Measurements from ENCODE around the gene PHRF1.
A peak's percentile ranks its signal among the peaks of the same experiment; 100 is the strongest.

PHRF1 gene

GRCh38 chr11:537622-538430 lies 38.4 kb upstream of the PHRF1 start:
- no peak for DNase-seq

DNA sequence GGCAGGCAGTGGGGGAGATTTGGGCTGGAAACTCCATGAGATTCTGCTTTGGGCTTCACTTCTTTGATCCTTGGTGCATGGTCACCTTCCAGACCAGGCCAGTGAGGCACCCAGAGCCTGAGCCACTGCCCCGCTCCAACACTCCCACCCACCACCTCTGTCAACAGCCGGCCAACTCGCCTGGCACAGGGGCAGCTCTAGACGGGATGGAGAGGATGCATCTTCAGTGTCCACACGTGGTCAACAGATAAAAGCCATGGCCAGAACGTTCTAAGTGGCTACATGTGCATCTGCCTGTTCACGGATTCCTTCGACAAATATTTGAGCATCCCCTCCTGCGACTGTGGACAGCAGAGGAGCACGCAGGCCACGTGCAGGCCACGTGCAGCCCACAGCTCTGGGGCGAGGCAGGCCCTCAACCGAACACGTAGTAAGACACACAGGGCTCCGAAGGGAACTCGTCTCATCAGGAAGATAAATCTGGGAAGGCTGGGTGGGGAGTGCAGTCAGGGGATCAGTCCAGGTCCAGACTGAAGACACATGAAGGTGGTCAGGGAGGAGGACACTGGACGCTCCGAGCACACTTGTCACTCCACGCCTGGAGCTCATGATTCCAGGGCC lies 37.7 kb upstream of the PHRF1 start:
- DNase-seq: no peak

GRCh38 chr11:539971-540481 lies 36.2 kb upstream of the PHRF1 start:
- peak; percentile 48 for DNase-seq

DNA sequence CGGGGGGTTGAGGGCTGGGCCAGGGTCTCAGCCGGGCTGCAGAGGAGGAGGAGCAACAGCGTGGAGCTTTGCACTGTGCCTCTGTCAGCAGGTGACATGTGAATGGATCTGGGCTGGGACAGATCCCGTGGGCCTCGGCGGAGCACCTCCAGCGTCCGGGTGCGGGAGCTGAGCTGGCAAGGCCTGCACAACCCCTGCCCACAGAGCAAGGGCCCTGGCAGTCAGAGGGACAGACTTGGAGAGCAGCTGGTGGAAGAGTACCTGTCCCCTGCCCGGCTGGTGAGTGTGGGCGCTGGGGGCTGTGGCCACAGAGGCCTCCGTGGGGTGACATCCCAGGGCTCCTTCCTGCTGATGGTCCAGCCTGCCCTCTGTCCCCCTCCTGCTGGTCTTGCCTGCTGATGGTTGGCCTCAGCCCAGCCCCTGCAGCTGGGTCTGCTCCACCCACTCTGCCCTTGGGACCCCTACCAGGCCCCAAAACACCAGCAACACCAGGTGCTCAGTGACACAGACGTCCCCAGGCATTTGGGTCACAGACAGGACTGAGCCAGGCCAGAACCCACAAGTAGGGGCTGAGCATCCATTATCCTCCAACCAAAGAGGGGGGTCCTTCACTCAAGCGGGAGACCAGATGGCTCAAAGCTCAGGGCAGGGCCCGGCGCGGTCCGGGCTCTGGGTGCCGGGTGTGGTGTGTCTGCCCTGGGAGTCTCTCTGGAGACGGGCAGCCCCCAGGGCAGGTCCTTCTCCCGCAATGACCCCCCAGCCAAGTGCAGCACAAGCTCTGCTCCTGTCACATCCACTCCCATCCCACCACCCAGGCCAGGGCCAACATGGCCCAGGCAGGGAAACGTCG lies 35.5 kb upstream of the PHRF1 start:
- peak; percentile 52 for DNase-seq

- no peak for DNase-seq
These were observed 34.8 kb upstream of the PHRF1 start for GRCh38 chr11:541433-541885.

- DNase-seq: no peak
These were observed 31.5 kb upstream of the PHRF1 start for GRCh38 chr11:544817-545166.

DNA sequence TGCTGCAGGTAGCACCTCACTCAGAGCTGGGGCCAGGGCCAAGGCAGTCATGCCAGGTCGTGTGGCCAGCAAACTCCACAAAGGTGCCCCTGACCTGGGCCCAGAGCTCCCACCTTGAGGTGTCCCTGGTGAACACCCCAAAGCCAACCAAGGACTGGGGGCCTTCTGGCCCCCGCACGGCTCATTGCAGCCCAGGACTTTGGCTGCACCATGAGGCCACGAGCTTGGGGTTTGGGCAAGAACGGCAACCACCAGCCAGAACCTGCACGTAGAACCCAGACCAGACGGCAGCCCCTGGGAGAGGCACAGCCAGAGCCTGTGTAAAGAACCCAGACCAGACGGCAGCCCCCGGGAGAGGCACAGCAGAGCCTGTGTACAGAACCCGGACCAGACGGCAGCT lies 31.1 kb upstream of the PHRF1 start:
- DNase-seq: no peak

- no peak for DNase-seq
These were observed 27.3 kb upstream of the PHRF1 start for GRCh38 chr11:548700-549603.

DNA sequence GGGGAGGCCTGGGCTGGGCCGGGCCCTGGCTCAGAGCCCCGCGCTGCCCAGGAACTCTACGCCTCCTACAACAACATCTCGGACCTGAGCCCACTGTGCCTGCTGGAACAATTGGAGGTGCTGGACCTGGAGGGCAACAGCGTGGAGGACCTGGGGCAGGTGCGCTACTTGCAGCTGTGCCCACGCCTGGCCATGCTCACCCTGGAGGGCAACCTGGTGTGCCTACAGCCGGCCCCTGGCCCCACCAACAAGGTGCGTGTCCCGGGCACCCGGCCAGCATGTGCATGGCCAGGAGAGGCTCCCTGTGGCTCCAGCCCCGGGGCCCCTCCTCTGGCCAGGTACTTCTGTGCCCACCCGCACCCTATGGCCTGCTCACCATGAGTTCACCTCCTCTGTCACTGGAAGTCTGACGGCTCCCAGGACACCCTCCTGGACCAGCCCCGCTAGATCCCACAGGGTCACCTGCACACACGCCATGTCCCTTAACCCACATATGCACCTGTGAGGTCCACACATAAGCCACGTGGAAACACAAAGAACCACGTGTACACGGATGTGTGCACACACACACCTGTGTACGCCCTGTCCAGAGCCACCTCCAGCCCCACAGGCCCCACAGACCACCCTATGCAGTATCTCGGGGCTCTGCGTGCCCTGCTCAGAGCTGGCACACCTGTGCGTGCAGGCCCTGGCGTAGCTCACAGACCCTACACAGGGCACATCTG lies 26.1 kb upstream of the PHRF1 start:
- DNase-seq: no peak

DNA sequence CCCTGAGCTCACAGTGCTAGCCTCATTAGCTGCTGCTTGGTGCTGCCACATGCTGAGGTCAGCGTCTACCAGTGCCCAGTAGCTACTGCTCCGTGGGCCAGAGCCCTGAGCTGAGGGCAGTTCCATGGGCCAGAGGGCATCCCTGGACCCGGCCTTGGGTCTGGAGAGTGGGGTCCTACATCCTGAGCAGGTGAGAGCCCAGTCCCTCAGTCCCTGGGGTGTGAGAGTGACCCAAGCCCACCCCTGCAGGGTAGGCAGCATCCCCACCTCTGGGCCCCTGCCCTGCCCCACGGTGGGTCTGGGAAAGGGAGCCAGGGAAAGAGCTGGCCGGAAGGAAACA lies 25.6 kb upstream of the PHRF1 start:
- no peak for DNase-seq

GRCh38 chr11:551131-551530 lies 25.1 kb upstream of the PHRF1 start:
- no peak for DNase-seq

GRCh38 chr11:551596-551995 lies 24.7 kb upstream of the PHRF1 start:
- no peak for DNase-seq

DNA sequence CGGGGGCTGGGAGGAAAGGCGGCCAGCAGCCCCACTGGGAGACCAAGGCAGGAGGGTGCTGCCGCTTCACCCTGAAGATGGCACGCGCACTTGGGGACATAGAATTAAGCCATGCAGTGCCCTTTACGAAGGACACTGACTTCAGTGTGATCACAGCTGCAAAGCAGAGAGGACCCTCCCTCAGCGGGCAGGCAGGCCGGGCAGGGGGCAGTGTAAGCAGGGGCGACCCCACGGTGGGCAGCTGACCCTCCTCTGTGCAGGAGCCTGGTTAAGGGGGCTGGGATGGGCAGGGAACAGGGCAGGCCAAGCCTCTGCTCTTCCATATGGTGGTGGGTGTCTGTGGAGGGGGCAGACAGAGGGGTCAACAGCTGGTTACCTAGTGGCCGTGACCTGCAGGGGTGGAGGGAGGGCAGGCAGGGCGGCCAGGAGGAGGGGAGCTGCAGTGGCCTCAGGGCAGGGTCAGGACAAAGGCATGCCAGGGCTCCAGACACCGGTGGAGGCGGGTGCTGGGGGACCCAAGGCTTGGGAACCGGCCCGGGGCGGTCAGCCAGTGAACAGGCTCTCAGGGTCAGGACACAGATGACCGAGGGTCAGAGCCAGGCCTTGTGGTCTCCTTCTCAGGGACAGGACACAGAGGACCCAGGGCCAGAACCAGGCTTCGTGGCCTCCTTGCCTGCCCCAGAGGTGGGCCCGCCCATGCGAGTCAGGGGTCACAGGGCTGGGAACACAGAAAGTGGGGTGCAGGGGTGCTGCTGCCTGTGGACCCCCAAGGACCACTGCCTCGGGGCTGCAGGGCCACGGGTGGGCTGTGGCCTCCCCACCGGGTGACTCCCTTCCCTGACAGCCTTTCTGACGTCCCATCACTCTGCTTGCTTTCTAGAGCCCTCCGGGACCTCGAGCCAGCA lies 22.9 kb upstream of the PHRF1 start:
- no peak for DNase-seq

GRCh38 chr11:553988-554340 lies 22.3 kb upstream of the PHRF1 start:
- no peak for DNase-seq

DNA sequence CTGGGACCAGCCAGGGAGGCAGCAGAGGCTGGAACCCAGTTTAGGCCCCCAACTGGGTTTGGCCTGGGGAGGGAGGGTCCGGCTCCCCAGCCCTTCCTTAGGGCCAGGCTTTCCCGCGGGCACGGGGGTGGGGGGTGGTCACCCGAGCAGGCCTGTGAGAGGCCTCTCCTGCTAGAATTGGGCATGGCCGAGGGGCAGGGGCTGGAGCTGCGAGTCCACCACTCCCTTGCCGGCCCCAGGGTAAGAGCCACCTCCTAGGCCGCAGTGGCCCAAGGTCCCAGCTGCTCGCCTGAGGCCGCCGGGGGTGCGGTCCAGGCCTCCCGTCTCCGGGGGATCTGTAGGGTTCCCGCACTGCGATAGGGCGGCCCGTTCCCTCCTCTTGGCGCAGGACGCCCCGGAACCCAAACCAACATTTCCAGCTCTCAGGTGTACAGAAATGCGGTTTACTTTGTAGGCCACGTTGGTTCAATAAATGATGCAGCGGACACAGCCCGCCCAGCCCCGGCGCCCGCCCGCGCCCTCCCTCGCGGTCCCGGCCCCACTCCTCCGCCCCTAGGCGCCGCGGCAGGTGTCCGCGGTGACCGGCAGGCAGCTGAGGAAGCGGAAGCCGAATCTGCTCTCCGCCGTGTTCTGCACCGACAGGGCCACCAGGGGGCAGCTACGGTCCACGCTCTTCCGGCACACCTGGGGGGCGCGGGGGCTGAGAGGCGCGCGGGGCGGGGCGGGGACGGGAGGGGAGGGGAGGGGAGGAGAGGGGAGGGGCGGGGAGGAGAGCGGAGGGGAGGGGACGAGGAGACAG lies 21.6 kb upstream of the PHRF1 start:
- DNase-seq: peak; percentile 82

DNA sequence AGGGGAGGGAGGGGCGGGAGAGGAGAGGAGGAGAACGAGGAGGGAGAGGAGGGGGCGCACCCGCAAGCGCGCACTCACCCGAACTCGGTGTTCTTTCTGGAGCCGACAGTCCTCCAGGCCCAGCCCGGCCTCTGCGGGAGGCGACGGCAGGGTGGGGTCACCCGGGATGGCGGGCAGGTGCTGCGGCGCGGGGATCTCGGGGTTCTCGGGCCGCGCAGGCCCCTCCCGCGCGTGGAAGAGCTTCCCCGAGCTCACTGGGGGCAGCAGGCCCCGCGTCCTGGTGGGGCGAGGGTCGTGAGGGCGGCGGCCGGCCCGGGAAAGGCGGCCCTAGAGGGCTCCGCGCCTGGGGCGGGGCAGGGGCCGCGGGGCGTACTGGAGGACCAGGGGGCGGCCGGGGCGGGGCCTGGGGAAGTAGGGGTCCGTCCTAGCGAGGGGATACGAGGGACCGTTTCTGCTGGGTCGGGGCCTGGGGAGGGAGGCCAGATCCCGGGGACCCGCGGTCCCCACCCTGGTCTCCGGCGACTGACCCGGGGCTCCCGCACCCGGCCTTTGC lies 21.0 kb upstream of the PHRF1 start:
- DNase-seq: no peak

DNA sequence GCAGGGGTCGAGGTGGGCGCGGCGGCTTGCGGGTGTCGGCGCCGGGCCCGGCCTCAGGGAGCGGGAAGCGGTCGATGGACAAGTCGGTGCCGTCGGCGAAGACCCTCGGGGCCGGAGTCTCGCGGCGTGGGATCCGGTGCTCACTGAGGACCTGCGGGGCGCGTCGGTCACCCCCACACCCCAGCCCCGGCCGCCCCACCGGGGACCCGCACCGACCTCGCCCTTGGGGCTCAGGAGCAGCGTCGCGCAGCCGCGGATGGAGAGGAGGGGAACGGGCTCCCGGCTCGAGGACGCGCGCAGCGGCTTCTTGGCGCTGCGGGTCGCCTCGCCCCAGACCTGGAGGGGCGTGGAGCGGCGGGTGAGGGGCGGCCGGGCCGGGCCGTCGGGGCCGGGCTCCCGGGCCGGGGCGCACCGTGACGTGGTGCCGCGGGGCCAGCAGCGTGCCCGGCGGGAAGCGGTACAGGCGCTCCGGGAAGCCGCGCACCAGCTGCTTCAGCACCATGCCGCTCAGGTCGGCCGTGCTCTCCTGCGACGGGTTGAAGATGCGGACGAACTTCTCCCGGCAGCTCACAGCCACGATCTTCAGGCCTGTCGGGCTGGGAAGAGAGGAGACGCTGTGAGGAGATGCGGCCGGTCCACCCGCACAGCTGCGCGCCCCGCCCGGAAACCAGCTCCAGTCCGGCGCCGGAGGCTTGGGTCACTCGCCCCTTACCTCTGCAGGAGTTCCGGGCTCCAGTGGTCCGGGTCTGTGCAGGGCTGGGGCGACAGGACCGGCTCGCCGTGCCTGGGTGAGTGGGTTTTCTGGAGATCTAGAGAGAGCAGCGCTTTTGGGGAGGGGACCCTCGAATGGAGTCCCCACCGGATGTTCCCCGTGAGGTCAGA lies 20.2 kb upstream of the PHRF1 start:
- no peak for DNase-seq

- no peak for DNase-seq
These were observed 19.5 kb upstream of the PHRF1 start for GRCh38 chr11:556662-557256.
